T-helper 2 cell treated with Interferon-gamma antibody and Interleukin-4, amounts not matched to agents 100 ng/mL and 5 ng/mL, for 36 hours (primary cell): Measurements from ENCODE around the gene SURF4. TPM values are rescaled to one million over a fixed set of nuclear protein-coding genes. Genes with fewer than 3 reads are reported as not detected.

Experiments
- intact Hi-C: fragments of 100-400 bp; cut with micrococcal nuclease; formaldehyde crosslinking; loops from one replicate; pipeline ENCODE4 v1.15.1; 2023
- total RNA-seq: library from RNA; stranded (reverse); gene quantifications from 2 replicates; pipeline ENCODE4 v1.2.3, GENCODE V29; 2022

The SURF4 gene
- total RNA-seq, 1 donor from 2014 or later, result 205 TPM

GRCh38 chr9:133354766-133355165, 21.1 kb downstream of the SURF4 start:
- intact Hi-C loops, result loop anchor here (5.0 kb wide), 1 partner anchor 63 kb away; the partner anchor contains the start of gene REXO4

- intact Hi-C loops, result no loop called here
Measured at GRCh38 chr9:133353548-133353947, 22.3 kb downstream of the SURF4 start.

DNA sequence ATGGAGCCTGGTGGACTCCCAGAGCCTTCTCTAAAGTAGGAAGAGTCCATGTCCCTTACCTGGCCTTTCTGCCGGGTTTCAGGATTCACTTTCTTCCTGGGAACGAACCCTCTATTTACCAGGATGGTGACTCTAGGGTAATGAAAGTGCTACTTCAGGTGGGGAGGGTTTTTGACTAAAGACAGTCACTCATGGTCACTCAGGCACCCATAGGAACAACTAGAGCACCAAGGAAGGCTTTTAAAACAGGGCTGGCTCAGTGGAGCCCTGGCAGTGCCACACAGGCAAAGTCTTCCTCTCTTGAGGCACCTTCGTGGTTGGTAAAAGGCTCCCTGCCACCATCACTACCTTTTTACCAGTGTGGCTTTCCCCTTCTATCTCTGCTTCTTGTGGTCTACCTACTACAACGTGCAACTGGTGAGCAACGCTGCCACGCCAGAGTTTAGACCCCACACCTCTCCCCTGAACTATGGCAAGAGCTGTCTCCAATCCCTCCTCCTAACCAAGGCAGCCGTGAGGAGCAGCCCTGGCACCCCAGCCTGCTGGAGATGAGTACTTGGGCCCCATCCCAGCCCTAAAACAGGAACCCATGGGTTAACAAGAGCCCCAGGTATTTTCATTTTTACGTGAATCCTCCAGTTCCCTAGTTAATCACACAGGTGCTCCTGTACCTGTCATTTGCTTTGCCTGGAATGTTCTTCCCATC, 23.1 kb downstream of the SURF4 start:
- intact Hi-C loops, result no loop called here

- intact Hi-C loops, result no loop called here
Measured at GRCh38 chr9:133351908-133352634, 23.8 kb downstream of the SURF4 start.

- intact Hi-C loops, result no loop called here
Measured at GRCh38 chr9:133351526-133351907, 24.3 kb downstream of the SURF4 start.

- intact Hi-C loops, result no loop called here
Measured at GRCh38 chr9:133349965-133350616, 25.8 kb downstream of the SURF4 start.

GRCh38 chr9:133348718-133349573, 26.9 kb downstream of the SURF4 start:
- intact Hi-C loops, result loop anchor here (1.0 kb wide), 4 partner anchors 7 to 27 kb away; partner anchors contain the start of genes STKLD1, SURF1, SURF2 and SURF4

GRCh38 chr9:133347985-133348717, 27.7 kb downstream of the SURF4 start, which contains the start of the genes MED22 and RPL7A:
Gene MED22 (minus strand): TSS chr9:133348131. CDS start chr9:133346662, 1,469 bp downstream.
Gene RPL7A (plus strand): TSS chr9:133348218. CDS start chr9:133348244, 26 bp downstream.
- intact Hi-C loops, result loop anchor here (1.0 kb wide), 4 partner anchors 8 to 28 kb away; partner anchors contain the start of genes STKLD1, SURF1, SURF2 and SURF4

DNA sequence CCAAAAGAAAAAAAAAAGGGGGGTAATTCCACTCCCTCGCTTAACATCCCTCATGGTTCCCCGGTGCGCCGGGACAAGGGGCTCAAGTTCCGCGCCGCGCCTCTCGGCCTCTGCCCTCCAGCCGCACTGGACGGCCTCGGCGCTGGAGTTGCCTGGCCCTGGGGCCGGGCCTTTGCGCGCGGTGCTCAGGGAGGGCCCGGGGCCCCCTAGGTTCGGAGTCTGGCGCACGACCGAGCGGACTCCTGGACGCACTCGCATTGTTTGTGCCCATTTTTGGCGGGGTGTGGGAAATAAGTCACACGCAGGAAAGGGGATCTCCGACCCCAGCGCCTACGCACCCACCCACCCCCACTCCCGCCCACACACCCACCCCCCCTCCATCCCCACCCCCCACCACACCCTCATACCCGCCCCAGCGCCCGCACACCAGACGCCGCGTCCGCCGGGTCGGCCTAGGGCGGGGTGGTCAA, 28.3 kb downstream of the SURF4 start:
- intact Hi-C loops, result no loop called here

DNA sequence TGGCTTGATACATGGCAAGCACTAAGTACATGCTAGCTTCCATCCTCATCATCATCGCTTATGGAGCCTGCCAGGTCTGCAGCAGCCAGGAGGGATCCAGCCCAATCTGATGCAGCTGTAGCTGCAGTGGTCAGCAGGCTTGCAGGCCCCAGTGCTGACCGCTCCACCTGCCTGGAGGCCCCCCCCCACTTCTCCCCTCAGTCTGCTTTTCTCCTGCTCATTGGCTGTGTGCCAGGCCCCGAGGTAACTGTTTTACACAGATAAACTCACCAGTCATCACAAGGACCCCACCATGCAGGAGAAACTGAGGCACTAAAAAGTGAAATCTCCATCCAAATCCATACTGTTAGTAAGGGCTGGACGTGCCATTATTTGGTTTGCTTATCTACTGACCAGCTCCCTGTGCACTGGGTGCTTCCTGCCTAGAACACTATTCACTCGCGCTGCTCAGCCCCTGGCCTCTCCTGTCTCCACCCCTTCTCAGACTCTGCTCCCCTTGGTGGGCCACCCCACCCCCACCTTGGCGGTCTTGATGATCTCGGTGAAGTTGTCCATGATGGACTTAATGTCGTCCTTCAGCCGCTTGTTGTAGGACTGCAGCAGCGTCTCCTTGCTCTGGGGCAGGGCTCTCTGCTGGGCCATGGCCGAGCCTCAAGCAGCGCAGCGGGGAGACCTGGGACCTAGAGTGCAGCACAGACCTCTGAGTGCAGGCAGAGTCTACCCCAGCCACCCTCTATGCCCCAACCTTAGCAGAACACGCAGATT, 29.7 kb downstream of the SURF4 start:
- intact Hi-C loops, result no loop called here

DNA sequence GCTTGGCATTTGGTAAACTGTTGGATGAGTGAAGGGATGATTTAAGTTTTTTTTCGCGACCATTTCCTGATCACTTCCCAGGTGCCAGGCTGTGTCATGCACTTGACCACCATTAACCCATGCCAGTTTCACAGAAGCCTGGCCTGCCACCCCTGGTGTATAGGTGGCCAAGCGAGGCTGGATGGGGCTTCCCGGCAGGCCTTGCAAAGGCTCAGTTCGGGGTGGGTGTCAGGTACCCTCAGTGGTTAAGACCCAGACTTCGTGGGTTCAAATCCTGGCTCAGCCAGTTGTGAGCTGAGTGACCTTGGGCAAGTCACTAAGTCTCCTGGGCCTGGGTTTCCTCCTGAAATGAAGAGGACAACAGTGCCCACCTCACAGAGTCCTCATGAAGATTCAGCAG, 30.3 kb downstream of the SURF4 start:
- intact Hi-C loops, result no loop called here

DNA sequence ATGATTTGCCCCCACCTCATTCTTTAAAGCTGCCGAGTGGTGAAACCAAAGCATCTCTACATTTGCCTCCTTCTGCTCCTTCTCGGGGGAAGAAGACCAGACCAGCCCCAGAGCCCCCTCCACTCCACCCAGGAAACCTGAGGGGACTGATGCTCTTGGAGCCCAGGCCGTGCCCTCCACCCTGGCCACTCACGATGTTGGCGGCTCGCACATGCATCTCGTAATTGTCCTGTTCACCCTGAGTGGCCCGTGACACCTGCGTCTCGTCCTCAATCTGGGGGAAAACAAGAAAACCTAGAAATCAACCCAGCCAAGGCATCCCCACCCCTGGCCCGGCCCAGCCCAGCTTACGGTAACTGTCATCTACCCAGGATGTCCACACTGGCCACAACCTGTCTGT, 30.9 kb downstream of the SURF4 start:
- intact Hi-C loops, result no loop called here

GRCh38 chr9:133344071-133344470, 31.8 kb downstream of the SURF4 start:
- intact Hi-C loops, result no loop called here

GRCh38 chr9:133342570-133342969, 33.3 kb downstream of the SURF4 start:
- intact Hi-C loops, result no loop called here

- intact Hi-C loops, result no loop called here
Measured at GRCh38 chr9:133342069-133342406, 33.8 kb downstream of the SURF4 start.

DNA sequence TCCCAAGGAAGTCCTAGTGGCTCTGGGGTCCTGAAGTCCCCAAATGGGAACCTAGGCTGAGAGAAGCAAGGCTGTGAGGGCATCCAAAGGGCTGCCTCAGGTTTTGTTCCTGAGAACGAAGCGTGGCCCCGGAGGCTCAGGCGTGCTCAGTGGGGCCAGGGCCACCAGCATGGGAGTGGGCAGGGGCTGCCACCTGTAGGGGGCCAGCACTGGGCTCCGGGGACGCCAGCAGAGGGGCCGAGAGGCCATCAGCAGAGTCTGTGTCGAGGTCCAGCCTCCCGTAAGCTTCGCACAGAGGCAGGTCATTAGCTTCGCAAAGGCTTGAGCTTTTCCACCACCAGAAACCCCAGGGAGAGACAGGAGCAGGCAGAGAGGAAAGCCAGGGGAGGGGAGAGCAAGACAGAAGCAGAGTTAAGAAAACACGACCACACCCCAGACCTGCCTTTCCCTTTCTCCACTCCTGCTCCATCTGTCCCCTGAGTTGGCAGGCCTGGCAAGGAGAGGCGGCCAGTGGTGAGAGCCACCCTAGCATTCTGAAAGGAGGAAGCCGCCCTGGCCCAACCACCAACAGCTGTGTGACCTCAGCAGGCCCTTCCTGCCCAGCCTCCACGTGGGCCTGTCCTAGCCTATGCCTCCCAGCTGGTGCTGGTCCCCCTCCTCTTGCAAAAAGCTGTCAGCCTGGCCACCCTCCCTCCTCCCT, 34.3 kb downstream of the SURF4 start:
- intact Hi-C loops, result no loop called here

DNA sequence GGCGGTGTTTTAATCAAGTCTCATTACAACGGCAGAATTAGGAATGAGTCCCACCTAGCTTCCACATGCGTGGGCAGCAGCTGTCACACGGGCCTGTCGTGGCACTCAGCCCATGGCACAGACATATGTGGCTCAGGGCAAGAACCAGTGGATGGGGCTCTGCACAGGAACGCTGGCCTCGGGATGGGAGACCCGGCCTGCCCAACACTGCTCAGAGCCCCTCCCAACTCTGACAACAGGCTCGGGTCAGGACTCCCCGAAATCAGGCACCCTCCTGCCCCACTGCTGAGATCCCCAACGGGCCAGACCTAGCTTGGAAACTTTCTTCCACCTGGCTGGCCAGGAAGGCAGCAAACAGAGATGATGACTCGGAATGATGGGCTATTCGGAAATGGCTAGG, 34.9 kb downstream of the SURF4 start:
- intact Hi-C loops, result no loop called here

DNA sequence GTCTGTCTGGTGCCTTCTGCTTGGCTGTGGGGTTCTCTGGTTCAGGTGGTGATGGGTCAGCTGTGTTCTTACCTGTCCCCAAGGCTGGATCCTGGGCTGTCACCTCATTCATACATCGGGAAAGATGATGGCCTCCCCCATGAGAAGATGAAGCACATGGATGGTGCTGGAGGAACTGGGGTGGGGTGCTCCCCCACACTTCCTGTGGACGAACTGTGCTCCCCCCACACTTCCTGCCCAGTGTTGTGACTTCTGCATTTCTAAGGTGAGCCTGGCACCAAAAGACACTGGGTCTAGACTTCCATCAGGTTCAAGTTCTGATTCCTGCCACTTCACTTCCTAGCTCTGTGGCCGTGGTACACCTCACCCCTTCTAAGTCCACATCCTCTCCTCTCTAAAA, 35.6 kb downstream of the SURF4 start:
- intact Hi-C loops, result no loop called here

DNA sequence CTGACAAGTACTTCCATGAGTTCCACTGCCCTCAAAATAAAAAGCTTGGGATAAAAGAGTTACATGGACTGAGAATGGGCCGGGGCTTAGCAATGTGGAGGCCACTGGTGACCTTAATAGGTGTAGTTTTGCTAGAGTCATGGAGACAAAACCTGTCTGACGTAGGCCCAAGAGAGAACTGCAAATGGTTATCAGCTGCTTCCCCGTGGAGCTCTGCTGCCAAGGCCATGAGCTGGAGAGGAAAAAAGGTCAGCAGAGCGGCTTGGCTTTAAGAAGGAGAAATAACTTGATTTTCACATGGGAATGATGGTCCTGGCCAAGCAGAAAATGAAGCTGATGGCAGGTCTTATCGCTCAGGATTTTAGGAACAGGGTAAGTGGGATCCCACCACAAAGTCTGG, 36.2 kb downstream of the SURF4 start:
- intact Hi-C loops, result no loop called here
